HepG2 (cell line): Measurements from ENCODE around the gene PHF14. TPM values are rescaled to one million over a fixed set of nuclear protein-coding genes. Genes with fewer than 3 reads are reported as not detected.

Experiments
- ATAC-seq: fragments of 200-7000 bp; cut with Tn5 transposase; 3 replicates; pipeline ENCODE4 v1.9.1; 2020; ENCODE audit warnings: mild to moderate bottlenecking, moderate library complexity
- BruUV-seq: library from RNA; stranded (reverse); fragments of 400-500 nt; replicated peaks from 2 replicates; lab custom pipeline; 2021; lab: Mats Ljungman, UMichigan
- CTCF ChIA-PET: fragments of 300-600 bp; formaldehyde crosslinking; extraction: SDS; loops from one replicate; lab custom pipeline; 2021; ENCODE audit warnings: low total read pairs, inconsistent platforms, low intra/inter-chr PET ratio; lab: Yijun Ruan, JAX
- POLR2A ChIA-PET: fragments of 350-600 bp; sonication (Branson Sonifier 250); formaldehyde crosslinking; loops from one replicate; lab custom pipeline; 2020; ENCODE audit warnings: antibody characterized with exemption, inconsistent platforms; lab: Yijun Ruan, JAX
- DNase-seq: peaks from one replicate; pipeline ENCODE4 v3.0.0-alpha.2; 2015; ENCODE audit warnings: low spot score
- FAIRE-seq: peaks from 3 replicates; lab custom pipeline; 2011; peaks lifted over from hg19 to GRCh38; lab: Jason Lieb, UNC
- H2AFZ ChIP-seq: one replicate; pipeline ENCODE4 v1.6.1; 2011; ENCODE audit warnings: low read length, inconsistent platforms
- H3K27ac ChIP-seq: fragments of 300-600 bp; 3 replicates; pipeline ENCODE4 v1.8.0; 2011; ENCODE audit warnings: mixed run types, mild to moderate bottlenecking, mixed read lengths, low read length, inconsistent platforms; ENCODE audit not compliant: insufficient read depth; ENCODE audit errors: extremely low read length
- H3K27me3 ChIP-seq, 2 experiments: fragments of 200-600 bp in 1 of 2; 2 replicates in 1 of 2; 3 replicates in 1 of 2; pipeline versions ENCODE4 v1.6.0 to v1.8.0; 2011; ENCODE audit warnings: low read length in 2 of 2, mild to moderate bottlenecking in 2 of 2, moderate library complexity in 2 of 2, inconsistent platforms in 1 of 2; ENCODE audit not compliant: insufficient read depth in 2 of 2, control insufficient read depth in 1 of 2
- H3K36me3 ChIP-seq, 2 experiments: fragments of 200-600 bp in 1 of 2; replicated peaks in 1 of 2; 2 replicates in 1 of 2; 3 replicates in 1 of 2; pipeline versions ENCODE4 v1.5.1 to v1.8.0; 2011; ENCODE audit warnings: low read length in 2 of 2, inconsistent platforms in 1 of 2; ENCODE audit not compliant: insufficient read depth in 2 of 2, control insufficient read depth in 1 of 2
- H3K4me1 ChIP-seq: 2 replicates; pipeline ENCODE4 v1.5.1; 2012; ENCODE audit warnings: low read length, inconsistent platforms; ENCODE audit not compliant: insufficient read depth
- H3K4me2 ChIP-seq: 2 replicates; pipeline ENCODE4 v1.6.0; 2011; ENCODE audit warnings: low read depth, low read length, inconsistent platforms
- H3K4me3 ChIP-seq, 3 experiments: fragments of 200-600 bp in 1 of 3; sonication (generic), shearing (Covaris generic) in 1 of 3; replicated peaks in 1 of 3; 2 replicates each; pipeline ENCODE4 v1.5.1; 2011 to 2016; ENCODE audit warnings: low read length in 3 of 3, inconsistent platforms in 2 of 3, low read depth in 2 of 3, mild to moderate bottlenecking in 2 of 3, control low read depth in 1 of 3, mixed read lengths in 1 of 3; ENCODE audit not compliant: insufficient read depth in 1 of 3
- H3K79me2 ChIP-seq: one replicate; pipeline ENCODE4 v1.6.1; 2011; ENCODE audit warnings: low read length, inconsistent platforms; ENCODE audit not compliant: insufficient read depth
- H3K9ac ChIP-seq: 2 replicates; pipeline ENCODE4 v1.6.0; 2011; ENCODE audit warnings: mild to moderate bottlenecking, low read depth, low read length, inconsistent platforms; ENCODE audit not compliant: insufficient read depth
- H3K9me3 ChIP-seq: 2 replicates; pipeline ENCODE4 v1.5.1; 2012; ENCODE audit warnings: mild to moderate bottlenecking, low read length
- H4K20me1 ChIP-seq: 2 replicates; pipeline ENCODE4 v1.6.0; 2011; ENCODE audit warnings: inconsistent platforms, mild to moderate bottlenecking, low read length, moderate library complexity; ENCODE audit not compliant: insufficient read depth
- CAMTA2 ChIP-seq: sonication (generic); formaldehyde crosslinking; IDR thresholded peaks from 2 replicates; pipeline ENCODE4 v1.4.0; 2020; ENCODE audit warnings: mild to moderate bottlenecking, missing genetic modification reagents, borderline replicate concordance
- HNRNPL ChIP-seq: fragments of 200-400 bp; formaldehyde crosslinking; IDR thresholded peaks from 2 replicates; pipeline ENCODE4 v1.6.1; 2017; ENCODE audit warnings: mild to moderate bottlenecking, low read depth, low read length
- IKZF4 ChIP-seq: sonication (generic); formaldehyde crosslinking; IDR thresholded peaks from 2 replicates; pipeline ENCODE4 v1.5.1; 2020; ENCODE audit warnings: borderline replicate concordance, mild to moderate bottlenecking, low read depth, missing genetic modification reagents; ENCODE audit errors: not compliant biosample characterization
- ISL2 ChIP-seq: sonication (generic); formaldehyde crosslinking; IDR thresholded peaks from 2 replicates; pipeline ENCODE4 v1.5.0; 2020; ENCODE audit warnings: missing genetic modification reagents
- MIXL1 ChIP-seq: IDR thresholded peaks from 2 replicates; pipeline ENCODE4 v1.6.1; 2016
- SKI ChIP-seq: fragments of 450-650 bp; IDR thresholded peaks from one replicate; pipeline ENCODE4 v1.6.1; 2018; ENCODE audit warnings: mild to moderate bottlenecking; ENCODE audit not compliant: partially characterized antibody
- SUZ12 ChIP-seq: fragments of 150-350 bp; IDR thresholded peaks from 2 replicates; pipeline ENCODE4 v1.6.1; 2014; ENCODE audit warnings: low read depth, low read length
- THAP11 ChIP-seq: IDR thresholded peaks from 2 replicates; pipeline ENCODE4 v1.6.1; 2016; ENCODE audit warnings: missing biosample characterization, missing genetic modification reagents
- ZNF781 ChIP-seq: sonication (generic); formaldehyde crosslinking; IDR thresholded peaks from 2 replicates; pipeline ENCODE4 v1.5.1; 2020; ENCODE audit warnings: borderline replicate concordance, mild to moderate bottlenecking, missing genetic modification reagents; ENCODE audit errors: not compliant biosample characterization
- WGBS: methylation state at CpG from one replicate; pipeline ENCODE4 v1.1.6; 2017; ENCODE audit warnings: low lambda C conversion rate; 5-methylcytosine and 5-hydroxymethylcytosine counted together
- in situ Hi-C: cut with HindIII; loops from 2 replicates; pipeline ENCODE4 v1.10.0; 2017; ENCODE audit warnings: low pct_unique_long_range_greater_than_20kb; ENCODE audit not compliant: extremely low pct_ligation_motif_present
- intact Hi-C: fragments of 100-400 bp; cut with micrococcal nuclease; formaldehyde crosslinking; loops from one replicate; pipeline ENCODE4 v1.10.0; 2022; ENCODE audit not compliant: unreplicated experiment
- polyA plus RNA-seq, 8 experiments: library from polyadenylated mRNA; depleted of rRNA in 3 of 8; stranded (reverse) in 7 of 8; unstranded in 1 of 8; fragments of >200 nt; fragmentation: Illumina TruSeq in 4 of 8; extraction: Trizol in 4 of 8; gene quantifications; 2 replicates each; pipeline versions ENCODE4 v1.2.1 to v1.2.3, GENCODE V29; 2011 to 2016; ENCODE audit warnings: low read depth in 4 of 8, missing spikeins in 1 of 8, mixed read lengths in 1 of 8; ENCODE audit not compliant: insufficient read depth in 1 of 8
- total RNA-seq, 5 experiments: library from RNA; depleted of rRNA; stranded (reverse); fragments of >200 nt; fragmentation: Illumina TruSeq; extraction: Trizol; gene quantifications; 2 replicates each; pipeline ENCODE4 v1.2.3, GENCODE V29; 2016; ENCODE audit warnings: low read depth in 1 of 5
- TF ChIP-seq, protein P1 (sequence below): sonication (generic); formaldehyde crosslinking; IDR thresholded peaks from 2 replicates; pipeline ENCODE4 v1.4.0; 2020; ENCODE audit warnings: missing genetic modification reagents
- TF ChIP-seq, protein P2 (sequence below): sonication (generic); formaldehyde crosslinking; IDR thresholded peaks from 2 replicates; pipeline ENCODE4 v1.5.1; 2020; ENCODE audit warnings: missing genetic modification reagents, mild to moderate bottlenecking, borderline replicate concordance

The PHF14 gene
- total and polyA plus RNA-seq, 2 of the 13 experiments (the other 11 are each of a cell fraction or from before 2014, with no cell fraction given) = 18.9 to 68.7 TPM

DNA sequence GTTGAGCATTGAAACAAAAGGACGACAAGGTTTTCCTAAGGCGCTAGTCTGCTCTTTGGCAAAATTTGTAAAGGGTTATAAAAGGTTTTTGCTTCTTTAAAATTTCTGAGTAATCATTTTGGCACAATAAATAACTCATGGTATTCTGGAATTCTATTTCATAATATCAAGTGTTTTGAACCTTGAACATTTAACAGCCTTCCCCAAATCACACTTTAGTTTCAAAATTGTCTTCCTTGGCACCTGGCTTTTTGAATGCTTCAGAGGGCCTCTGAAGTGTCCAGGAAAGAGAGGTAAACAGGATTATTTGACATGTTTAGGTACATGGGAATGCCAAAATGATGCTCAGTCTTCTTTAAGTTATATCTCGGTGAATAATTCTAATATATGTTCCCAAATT, 220.8 kb downstream of the PHF14 start:
- H3K9me3 ChIP-seq = no peaks in the 10 kb centered on the region
- ATAC-seq = no peak
- no peaks in the 10 kb centered on the region for H3K27me3 ChIP-seq
- H3K79me2 ChIP-seq = no peaks in the 10 kb centered on the region
- no peaks in the 10 kb centered on the region for H4K20me1 ChIP-seq
- FAIRE-seq = no peak
- H3K4me3 ChIP-seq = no peak overlapping the region
- no peaks in the 10 kb centered on the region for H3K36me3 ChIP-seq
- CTCF ChIA-PET = no interaction called here
- in situ Hi-C loops = no loop called here
- POLR2A ChIA-PET = no interaction called here
- DNase-seq = no peak
- intact Hi-C loops = no loop called here
- no peak overlapping the region for H3K27ac ChIP-seq
- H3K4me1 ChIP-seq = peaks cover 39% of the 10 kb centered on the region
- no peak overlapping the region for H2AFZ ChIP-seq
- H3K9ac ChIP-seq = no peak overlapping the region
- BruUV-seq = no TSS peak
- 85% methylated on average over 3 of the region's 3 CpGs for WGBS
- H3K4me2 ChIP-seq = no peak overlapping the region
- TF ChIP-seq ZNF781 (no peak), IKZF4 (CRISPR knock-in tag) (no peak), SUZ12 (no peak), SKI (no peak), ISL2 (no peak), CAMTA2 (CRISPR knock-in tag) (no peak), MIXL1 (CRISPR knock-in tag) (no peak), THAP11 (CRISPR knock-in tag) (no peak), HNRNPL (no peak)
- TF ChIP-seq, protein P1, sequence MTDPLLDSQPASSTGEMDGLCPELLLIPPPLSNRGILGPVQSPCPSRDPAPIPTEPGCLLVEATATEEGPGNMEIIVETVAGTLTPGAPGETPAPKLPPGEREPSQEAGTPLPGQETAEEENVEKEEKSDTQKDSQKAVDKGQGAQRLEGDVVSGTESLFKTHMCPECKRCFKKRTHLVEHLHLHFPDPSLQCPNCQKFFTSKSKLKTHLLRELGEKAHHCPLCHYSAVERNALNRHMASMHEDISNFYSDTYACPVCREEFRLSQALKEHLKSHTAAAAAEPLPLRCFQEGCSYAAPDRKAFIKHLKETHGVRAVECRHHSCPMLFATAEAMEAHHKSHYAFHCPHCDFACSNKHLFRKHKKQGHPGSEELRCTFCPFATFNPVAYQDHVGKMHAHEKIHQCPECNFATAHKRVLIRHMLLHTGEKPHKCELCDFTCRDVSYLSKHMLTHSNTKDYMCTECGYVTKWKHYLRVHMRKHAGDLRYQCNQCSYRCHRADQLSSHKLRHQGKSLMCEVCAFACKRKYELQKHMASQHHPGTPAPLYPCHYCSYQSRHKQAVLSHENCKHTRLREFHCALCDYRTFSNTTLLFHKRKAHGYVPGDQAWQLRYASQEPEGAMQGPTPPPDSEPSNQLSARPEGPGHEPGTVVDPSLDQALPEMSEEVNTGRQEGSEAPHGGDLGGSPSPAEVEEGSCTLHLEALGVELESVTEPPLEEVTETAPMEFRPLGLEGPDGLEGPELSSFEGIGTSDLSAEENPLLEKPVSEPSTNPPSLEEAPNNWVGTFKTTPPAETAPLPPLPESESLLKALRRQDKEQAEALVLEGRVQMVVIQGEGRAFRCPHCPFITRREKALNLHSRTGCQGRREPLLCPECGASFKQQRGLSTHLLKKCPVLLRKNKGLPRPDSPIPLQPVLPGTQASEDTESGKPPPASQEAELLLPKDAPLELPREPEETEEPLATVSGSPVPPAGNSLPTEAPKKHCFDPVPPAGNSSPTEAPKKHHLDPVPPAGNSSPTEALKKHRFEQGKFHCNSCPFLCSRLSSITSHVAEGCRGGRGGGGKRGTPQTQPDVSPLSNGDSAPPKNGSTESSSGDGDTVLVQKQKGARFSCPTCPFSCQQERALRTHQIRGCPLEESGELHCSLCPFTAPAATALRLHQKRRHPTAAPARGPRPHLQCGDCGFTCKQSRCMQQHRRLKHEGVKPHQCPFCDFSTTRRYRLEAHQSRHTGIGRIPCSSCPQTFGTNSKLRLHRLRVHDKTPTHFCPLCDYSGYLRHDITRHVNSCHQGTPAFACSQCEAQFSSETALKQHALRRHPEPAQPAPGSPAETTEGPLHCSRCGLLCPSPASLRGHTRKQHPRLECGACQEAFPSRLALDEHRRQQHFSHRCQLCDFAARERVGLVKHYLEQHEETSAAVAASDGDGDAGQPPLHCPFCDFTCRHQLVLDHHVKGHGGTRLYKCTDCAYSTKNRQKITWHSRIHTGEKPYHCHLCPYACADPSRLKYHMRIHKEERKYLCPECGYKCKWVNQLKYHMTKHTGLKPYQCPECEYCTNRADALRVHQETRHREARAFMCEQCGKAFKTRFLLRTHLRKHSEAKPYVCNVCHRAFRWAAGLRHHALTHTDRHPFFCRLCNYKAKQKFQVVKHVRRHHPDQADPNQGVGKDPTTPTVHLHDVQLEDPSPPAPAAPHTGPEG (CRISPR knock-in tag) = no peak
- TF ChIP-seq, protein P2, sequence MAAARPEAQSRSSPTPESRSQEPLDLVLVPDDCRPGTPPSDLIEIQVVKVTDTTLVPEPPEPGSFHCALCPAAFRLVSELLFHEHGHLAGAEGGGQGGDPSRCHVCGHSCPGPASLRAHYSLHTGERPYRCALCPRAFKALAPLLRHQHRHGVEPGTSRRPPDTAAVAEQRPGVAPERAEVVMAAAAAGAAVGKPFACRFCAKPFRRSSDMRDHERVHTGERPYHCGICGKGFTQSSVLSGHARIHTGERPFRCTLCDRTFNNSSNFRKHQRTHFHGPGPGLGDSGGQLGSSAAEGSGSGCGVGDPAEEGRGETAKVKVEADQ = no peak
